IMR-90 (cell line): Measurements from ENCODE around the gene IQCC. TPM values are rescaled to one million over a fixed set of nuclear protein-coding genes. Genes with fewer than 3 reads are reported as not detected.

Experiments
- ATAC-seq: fragments of 200-7000 bp; cut with Tn5 transposase; 2 replicates; pipeline ENCODE4 v1.9.1; 2020; ENCODE audit warnings: low read depth, mild to moderate bottlenecking, moderate library complexity
- BruUV-seq: library from RNA; stranded (reverse); fragments of 400-500 nt; replicated peaks from 2 replicates; lab custom pipeline; 2021; lab: Mats Ljungman, UMichigan
- CTCF ChIA-PET: fragments of 300-600 bp; formaldehyde crosslinking; extraction: SDS; loops from one replicate; lab custom pipeline; 2021; ENCODE audit warnings: antibody characterized with exemption; lab: Yijun Ruan, JAX
- POLR2A ChIA-PET: fragments of 300-600 bp; sonication (Branson Sonifier 250); formaldehyde crosslinking; loops from one replicate; lab custom pipeline; 2022; ENCODE audit warnings: antibody characterized with exemption; ENCODE audit not compliant: unreplicated experiment; lab: Charles Lee
- DNase-seq: peaks from one replicate; pipeline ENCODE4 v3.0.0; 2013
- H2AFZ ChIP-seq: replicated peaks from 2 replicates; pipeline ENCODE3; 2013; ENCODE audit warnings: low read length, mild to moderate bottlenecking; ENCODE audit not compliant: poor library complexity
- H2AK5ac ChIP-seq: 2 replicates; pipeline ENCODE4 v1.6.1; 2013; ENCODE audit warnings: low read depth, low read length, inconsistent platforms
- H2AK9ac ChIP-seq: replicated peaks from 2 replicates; pipeline ENCODE3; 2013; ENCODE audit warnings: mild to moderate bottlenecking, low read depth, low read length, moderate library complexity; ENCODE audit not compliant: poor library complexity
- H2BK120ac ChIP-seq: 2 replicates; pipeline ENCODE4 v1.6.1; 2013; ENCODE audit warnings: low read depth, low read length, inconsistent platforms
- H2BK15ac ChIP-seq: 3 replicates; pipeline ENCODE4 v1.6.1; 2013; ENCODE audit warnings: low read depth, low read length, inconsistent platforms
- H2BK20ac ChIP-seq: 2 replicates; pipeline ENCODE4 v1.6.1; 2013; ENCODE audit warnings: low read depth, mild to moderate bottlenecking, inconsistent platforms, low read length, moderate library complexity
- H2BK5ac ChIP-seq: 2 replicates; pipeline ENCODE4 v1.6.1; 2013; ENCODE audit warnings: mild to moderate bottlenecking, low read depth, low read length, inconsistent platforms; ENCODE audit not compliant: poor library complexity, severe bottlenecking
- H3K14ac ChIP-seq: replicated peaks from 2 replicates; pipeline ENCODE4 v1.6.1; 2013; ENCODE audit warnings: low read depth, low read length, inconsistent platforms
- H3K18ac ChIP-seq: 2 replicates; pipeline ENCODE4 v1.6.1; 2013; ENCODE audit warnings: low read depth, low read length, control low read depth
- H3K23ac ChIP-seq: 2 replicates; pipeline ENCODE4 v1.6.1; 2013; ENCODE audit warnings: low read depth, low read length, inconsistent platforms
- H3K27ac ChIP-seq: 2 replicates; pipeline ENCODE4 v1.5.1; 2013; ENCODE audit warnings: mild to moderate bottlenecking, control low read depth, low read length; ENCODE audit not compliant: insufficient read depth
- H3K27me3 ChIP-seq: 2 replicates; pipeline ENCODE4 v1.6.1; 2013; ENCODE audit warnings: low read length; ENCODE audit not compliant: control insufficient read depth, insufficient read depth
- H3K36me3 ChIP-seq: 2 replicates; pipeline ENCODE4 v1.6.1; 2013; ENCODE audit warnings: low read length, mixed read lengths; ENCODE audit not compliant: control insufficient read depth, insufficient read depth
- H3K4ac ChIP-seq: 2 replicates; pipeline ENCODE4 v1.6.1; 2013; ENCODE audit warnings: low read depth, low read length, inconsistent platforms
- H3K4me1 ChIP-seq: 2 replicates; pipeline ENCODE4 v1.6.1; 2013; ENCODE audit warnings: low read length, mixed read lengths; ENCODE audit not compliant: control insufficient read depth, insufficient read depth
- H3K4me2 ChIP-seq: 2 replicates; pipeline ENCODE4 v1.6.1; 2013; ENCODE audit warnings: low read depth, mild to moderate bottlenecking, control low read depth, low read length, moderate library complexity
- H3K4me3 ChIP-seq: 2 replicates; pipeline ENCODE4 v1.5.1; 2013; ENCODE audit warnings: low read depth, mild to moderate bottlenecking, control low read depth, low read length, moderate library complexity; ENCODE audit not compliant: insufficient read depth
- H3K56ac ChIP-seq: 2 replicates; pipeline ENCODE4 v1.6.1; 2013; ENCODE audit warnings: low read length, inconsistent platforms; ENCODE audit not compliant: insufficient read depth; ENCODE audit errors: extremely low read depth
- H3K79me1 ChIP-seq, 2 experiments: 2 replicates each; pipeline ENCODE4 v1.6.1; 2013; ENCODE audit warnings: low read length in 2 of 2, inconsistent platforms in 1 of 2, low read depth in 1 of 2
- H3K9ac ChIP-seq: 2 replicates; pipeline ENCODE4 v1.6.1; 2013; ENCODE audit warnings: low read depth, low read length, control low read depth
- H3K9me1 ChIP-seq: 2 replicates; pipeline ENCODE4 v1.6.1; 2013; ENCODE audit warnings: low read length, inconsistent platforms; ENCODE audit not compliant: insufficient read depth
- H3K9me3 ChIP-seq: 2 replicates; pipeline ENCODE4 v1.6.1; 2013; ENCODE audit warnings: low read length; ENCODE audit not compliant: control insufficient read depth, insufficient read depth
- H4K20me1 ChIP-seq: 2 replicates; pipeline ENCODE4 v1.6.1; 2013; ENCODE audit warnings: low read length, inconsistent platforms; ENCODE audit not compliant: insufficient read depth
- H4K5ac ChIP-seq: 2 replicates; pipeline ENCODE4 v1.6.1; 2013; ENCODE audit warnings: mild to moderate bottlenecking, low read depth, low read length, control low read depth
- H4K8ac ChIP-seq, 2 experiments: 2 replicates each; pipeline ENCODE4 v1.6.1; 2013; ENCODE audit warnings: low read depth in 2 of 2, low read length in 2 of 2, control low read depth in 1 of 2, inconsistent platforms in 1 of 2
- H4K91ac ChIP-seq: 2 replicates; pipeline ENCODE4 v1.6.1; 2013; ENCODE audit warnings: low read depth, low read length, inconsistent platforms; ENCODE audit not compliant: insufficient read depth
- MXI1 ChIP-seq: IDR thresholded peaks from 2 replicates; pipeline ENCODE4 v1.6.1; 2012; ENCODE audit warnings: low read depth, mild to moderate bottlenecking, low read length, moderate library complexity, borderline replicate concordance
- POLR2A ChIP-seq: IDR thresholded peaks from 2 replicates; pipeline ENCODE4 v1.6.1; 2012; ENCODE audit warnings: mild to moderate bottlenecking, low read depth, low read length
- RCOR1 ChIP-seq: IDR thresholded peaks from 2 replicates; pipeline ENCODE4 v1.6.1; 2012; ENCODE audit warnings: mild to moderate bottlenecking, low read length, improper control_type of control experiment; ENCODE audit not compliant: insufficient replicate concordance
- SMC3 ChIP-seq: fragments of 150-350 bp; IDR thresholded peaks from 2 replicates; pipeline ENCODE4 v1.6.1; 2016; ENCODE audit warnings: low read depth, mild to moderate bottlenecking, antibody characterized with exemption, low read length, moderate library complexity
- WGBS, 2 experiments: methylation state at CpG; one replicate each; pipeline versions ENCODE4 v1.1.5 to v1.1.7; 2013; ENCODE audit warnings: missing lambda C conversion rate in 2 of 2; ENCODE audit not compliant: insufficient read length in 1 of 2; ENCODE audit errors: extremely low coverage in 2 of 2; 5-methylcytosine and 5-hydroxymethylcytosine counted together
- dilution Hi-C: fragments of 300-500 bp; cut with HindIII; formaldehyde crosslinking; loops from one replicate; pipeline ENCODE4 v1.14.3; 2018; ENCODE audit warnings: low sequenced_read_pairs; ENCODE audit not compliant: unreplicated experiment
- in situ Hi-C: fragments of 300-500 bp; cut with MboI; formaldehyde crosslinking; loops from 3 replicates; pipeline ENCODE4 v1.14.3; 2019; ENCODE audit warnings: low sequenced_read_pairs, inconsistent platforms, mixed read lengths
- intact Hi-C: fragments of 100-400 bp; cut with micrococcal nuclease; formaldehyde crosslinking; loops from 2 replicates; pipeline ENCODE4 v1.10.0; 2022
- polyA plus RNA-seq, 3 experiments: library from polyadenylated mRNA; depleted of rRNA; stranded (reverse); fragments of >200 nt; gene quantifications; 2 replicates each; pipeline ENCODE4 v1.2.3, GENCODE V29; 2012; ENCODE audit warnings: low replicate concordance in 1 of 3
- total RNA-seq: library from RNA; depleted of rRNA; stranded (reverse); fragments of >200 nt; gene quantifications from 2 replicates; pipeline ENCODE4 v1.2.3, GENCODE V29; 2012

IQCC gene
- total and polyA plus RNA-seq, 2 of the 4 experiments (the other 2 are of a cell fraction): 1.6 to 2.2 TPM

DNA sequence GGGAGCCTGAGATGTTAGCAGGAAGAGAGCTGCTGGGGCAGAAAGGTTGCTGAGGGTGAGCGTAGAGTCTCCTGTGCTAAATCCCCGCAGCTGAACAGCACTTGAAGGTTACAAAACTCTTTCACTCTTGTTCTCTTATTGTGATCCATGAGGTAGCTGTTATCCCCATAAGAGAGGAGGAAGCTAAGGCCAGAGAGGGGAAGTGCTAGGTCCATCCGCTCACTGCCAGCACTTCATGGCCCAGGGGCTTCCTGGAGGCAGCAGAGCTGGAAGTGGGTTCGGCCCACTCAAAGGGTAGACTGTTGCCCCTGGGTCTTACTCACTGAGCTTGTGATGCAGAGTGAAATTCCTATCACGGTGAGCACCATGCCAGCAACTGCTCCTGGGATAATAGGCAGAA is 11.1 kb downstream of the IQCC start:
- DNase-seq (no peak), ATAC-seq (no peak)
- peaks cover 19 to 45% of the 10 kb centered on the region in 2 experiments for H3K79me1 ChIP-seq
- no CpG with 5 or more reads among the region's 5 CpGs for WGBS, 2 experiments
- H3K9me1 ChIP-seq: peaks cover 9% of the 10 kb centered on the region
- no peak overlapping the region for H3K27ac ChIP-seq
- no peak overlapping the region for H2AFZ ChIP-seq
- H2AK9ac ChIP-seq: no peak overlapping the region
- no peaks in the 10 kb centered on the region; the same call in 1 of the 2 replicates for H4K20me1 ChIP-seq
- peaks cover 35% of the 10 kb centered on the region for H3K36me3 ChIP-seq
- no peak overlapping the region for H2BK15ac ChIP-seq
- H3K27me3 ChIP-seq: no peaks in the 10 kb centered on the region
- no peak overlapping the region for H3K4ac ChIP-seq
- no peak overlapping the region for H3K23ac ChIP-seq
- no TSS peak for BruUV-seq
- H3K4me2 ChIP-seq: no peak overlapping the region
- in situ Hi-C loops (loop anchor here (10.0 kb wide), 1 partner anchor 108 kb away; no protein-coding TSS in a partner anchor), dilution Hi-C loops (no loop called here), intact Hi-C loops (no loop called here)
- H2BK120ac ChIP-seq: no peak overlapping the region
- peaks cover 9% of the 10 kb centered on the region for H3K4me1 ChIP-seq
- TF ChIP-seq POLR2A (no peak), SMC3 (no peak), MXI1 (no peak), RCOR1 (no peak)
- no peak overlapping the region for H3K4me3 ChIP-seq
- no peaks in the 10 kb centered on the region for H3K9me3 ChIP-seq
- no peak overlapping the region for H2AK5ac ChIP-seq
- H3K18ac ChIP-seq: no peak overlapping the region
- H3K56ac ChIP-seq: no peak overlapping the region
- no peak overlapping the region for H2BK5ac ChIP-seq
- H2BK20ac ChIP-seq: no peak overlapping the region
- no peak overlapping the region for H3K14ac ChIP-seq
- no peak overlapping the region for H4K5ac ChIP-seq
- ChIA-PET CTCF (interaction anchor here (0.8 to 1.5 kb wide), 3 partner anchors 11 to 178 kb away, joined by 4 to 5 read pairs (median 4); partner anchors contain the start of genes BSDC1 and IQCC), POLR2A (no interaction called here)
- H4K91ac ChIP-seq: no peak overlapping the region
- no peak overlapping the region for H4K8ac ChIP-seq
- no peak overlapping the region for H3K9ac ChIP-seq
